Stomach smooth muscle (tissue), 2 donors: ENCODE measurements around the gene RFTN2.
"Not testable (repeated sequence)": the region's sequence is repeated elsewhere in the genome, so short reads cannot be mapped to it uniquely, and the experiment has no call there.

Experiments used
- H3K27ac ChIP-seq: one replicate; pipeline ENCODE4 v1.7.0; 2013; ENCODE audit warnings: mild to moderate bottlenecking, low read length, inconsistent platforms
- H3K27me3 ChIP-seq, 2 donors: one replicate each; pipeline ENCODE4 v1.7.0; 2013; ENCODE audit warnings: low read length in 2 of 2; ENCODE audit not compliant: insufficient read depth in 2 of 2, control insufficient read depth in 1 of 2
- H3K36me3 ChIP-seq, 2 donors: one replicate each; pipeline ENCODE4 v1.7.0; 2013; ENCODE audit warnings: low read length in 2 of 2; ENCODE audit not compliant: control insufficient read depth in 2 of 2, insufficient read depth in 2 of 2
- H3K4me1 ChIP-seq: one replicate; pipeline ENCODE4 v1.7.0; 2013; ENCODE audit warnings: low read length; ENCODE audit not compliant: control insufficient read depth, insufficient read depth
- H3K4me3 ChIP-seq, 2 donors: one replicate each; pipeline ENCODE4 v1.7.0; 2013; ENCODE audit warnings: low read length in 2 of 2
- H3K9ac ChIP-seq, 2 donors: one replicate each; pipeline ENCODE4 v1.7.0; 2013; ENCODE audit warnings: low read length in 2 of 2, mild to moderate bottlenecking in 1 of 2
- H3K9me3 ChIP-seq, 2 donors: one replicate each; pipeline ENCODE4 v1.7.0; 2013; ENCODE audit warnings: low read length in 2 of 2; ENCODE audit not compliant: control insufficient read depth in 2 of 2
- donor health status: healthy.
- donor health status: Pancreatic carcinoma.

Gene RFTN2

DNA sequence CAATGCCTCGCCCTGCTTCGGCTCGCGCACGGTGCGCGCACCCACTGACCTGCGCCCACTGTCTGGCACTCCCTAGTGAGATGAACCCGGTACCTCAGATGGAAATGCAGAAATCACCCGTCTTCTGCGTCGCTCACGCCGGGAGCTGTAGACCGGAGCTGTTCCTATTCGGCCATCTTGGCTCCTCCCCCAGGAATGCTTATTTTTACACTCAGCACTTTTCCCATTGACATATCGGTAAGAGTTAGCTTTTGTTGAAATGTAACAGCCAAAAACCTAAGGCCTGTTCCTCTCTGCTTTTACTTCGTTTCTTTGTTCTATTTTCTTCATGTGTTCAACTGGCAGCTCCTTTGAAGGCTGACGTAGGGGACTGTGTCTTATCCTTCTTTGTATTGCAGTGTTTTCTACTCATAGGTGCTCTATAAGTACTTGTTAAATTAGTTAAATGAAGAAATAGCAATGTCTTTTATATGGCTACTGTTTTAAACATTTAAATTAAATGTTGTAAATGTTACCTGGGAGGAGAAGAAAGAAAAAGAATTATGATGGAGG lies 34.7 kb downstream of the RFTN2 start:
- H3K4me3 ChIP-seq, H3K36me3 ChIP-seq, H3K9ac ChIP-seq, H3K27ac ChIP-seq, H3K4me1 ChIP-seq, H3K27me3 ChIP-seq, H3K9me3 ChIP-seq: not testable (repeated sequence)

GRCh38 chr2:197633109-197633657 lies 42.2 kb downstream of the RFTN2 start:
- H3K9ac ChIP-seq: no peak overlapping the region

DNA sequence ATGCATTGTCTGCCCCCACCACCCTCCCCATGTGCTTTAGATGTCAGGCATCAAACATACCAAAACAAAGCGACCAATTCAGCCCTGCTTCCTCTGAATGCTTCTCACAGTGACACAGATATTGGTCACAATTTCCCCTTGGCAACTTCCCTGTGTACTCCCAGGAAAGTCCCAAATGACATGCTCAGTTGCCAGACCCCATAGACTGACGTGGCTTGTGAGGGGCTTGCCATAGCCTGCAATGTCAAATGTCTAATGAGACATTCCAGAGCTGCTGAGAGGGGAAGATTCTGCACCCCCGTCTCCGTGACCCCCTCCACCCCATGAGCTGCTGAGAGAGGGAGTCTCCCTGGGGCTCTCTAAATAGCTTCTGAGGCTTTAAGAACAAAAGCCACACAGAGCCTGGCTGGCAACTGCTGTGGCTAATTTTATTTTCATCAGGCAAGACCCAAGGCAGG lies 47.3 kb downstream of the RFTN2 start:
- H3K36me3 ChIP-seq: no peaks in the 10 kb centered on the region
- no peaks in the 10 kb centered on the region for H3K27me3 ChIP-seq
- H3K4me1 ChIP-seq: no peaks in the 10 kb centered on the region
- no peak overlapping the region for H3K4me3 ChIP-seq
- no peak overlapping the region for H3K27ac ChIP-seq
- no peaks in the 10 kb centered on the region for H3K9me3 ChIP-seq
- H3K9ac ChIP-seq: no peak overlapping the region

More at GRCh38 chr2:197633109-197633657, 42.2 kb downstream of the RFTN2 start:
- Histone ChIP-seq H3K27ac (no peak overlapping the region), H3K27me3 (no peaks in the 10 kb centered on the region), H3K4me3 (no peak overlapping the region), H3K36me3 (no peaks in the 10 kb centered on the region), H3K4me1 (no peaks in the 10 kb centered on the region), H3K9me3 (no peaks in the 10 kb centered on the region)

GRCh38 chr2:197626965-197627625 lies 48.3 kb downstream of the RFTN2 start:
- Histone ChIP-seq H3K9me3 (no peaks in the 10 kb centered on the region), H3K27me3 (no peaks in the 10 kb centered on the region), H3K4me3 (no peak overlapping the region), H3K4me1 (no peaks in the 10 kb centered on the region), H3K36me3 (no peaks in the 10 kb centered on the region), H3K9ac (no peak overlapping the region), H3K27ac (no peak overlapping the region)

GRCh38 chr2:197620133-197620532 lies 55.3 kb downstream of the RFTN2 start:
- no peak overlapping the region for H3K27ac ChIP-seq
- H3K4me3 ChIP-seq: no peak overlapping the region
- H3K9me3 ChIP-seq: no peaks in the 10 kb centered on the region
- no peaks in the 10 kb centered on the region for H3K36me3 ChIP-seq
- H3K27me3 ChIP-seq: no peaks in the 10 kb centered on the region
- H3K4me1 ChIP-seq: no peaks in the 10 kb centered on the region
- H3K9ac ChIP-seq: no peak overlapping the region

GRCh38 chr2:197615016-197615652 lies 60.3 kb downstream of the RFTN2 start:
- Histone ChIP-seq H3K27me3 (no peaks in the 10 kb centered on the region), H3K36me3 (no peaks in the 10 kb centered on the region), H3K27ac (no peak overlapping the region), H3K4me3 (no peak overlapping the region), H3K4me1 (no peaks in the 10 kb centered on the region), H3K9ac (no peak overlapping the region), H3K9me3 (no peaks in the 10 kb centered on the region)

DNA sequence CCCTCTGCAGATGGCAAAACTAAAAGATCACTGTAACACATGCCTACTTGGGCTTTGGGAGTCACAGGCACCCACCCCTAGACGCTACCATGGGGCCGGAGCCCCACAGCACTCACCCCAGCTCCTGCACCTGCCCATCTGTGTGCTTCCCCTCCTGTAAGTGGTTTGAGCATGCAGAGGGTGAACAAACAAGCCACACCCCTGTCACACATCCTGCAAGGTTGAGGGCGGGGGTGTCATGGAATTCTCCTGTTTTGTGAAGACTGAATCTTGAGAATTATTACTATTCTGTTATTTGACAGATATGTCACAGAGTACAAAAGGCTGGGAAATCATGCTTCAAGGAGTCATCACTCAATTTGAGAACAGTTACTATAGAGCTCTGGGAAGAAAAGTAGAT lies 60.9 kb downstream of the RFTN2 start:
- Histone ChIP-seq H3K27me3 (no peaks in the 10 kb centered on the region), H3K9me3 (no peaks in the 10 kb centered on the region), H3K4me1 (no peaks in the 10 kb centered on the region), H3K27ac (no peak overlapping the region), H3K4me3 (no peak overlapping the region), H3K9ac (no peak overlapping the region), H3K36me3 (no peaks in the 10 kb centered on the region)

DNA sequence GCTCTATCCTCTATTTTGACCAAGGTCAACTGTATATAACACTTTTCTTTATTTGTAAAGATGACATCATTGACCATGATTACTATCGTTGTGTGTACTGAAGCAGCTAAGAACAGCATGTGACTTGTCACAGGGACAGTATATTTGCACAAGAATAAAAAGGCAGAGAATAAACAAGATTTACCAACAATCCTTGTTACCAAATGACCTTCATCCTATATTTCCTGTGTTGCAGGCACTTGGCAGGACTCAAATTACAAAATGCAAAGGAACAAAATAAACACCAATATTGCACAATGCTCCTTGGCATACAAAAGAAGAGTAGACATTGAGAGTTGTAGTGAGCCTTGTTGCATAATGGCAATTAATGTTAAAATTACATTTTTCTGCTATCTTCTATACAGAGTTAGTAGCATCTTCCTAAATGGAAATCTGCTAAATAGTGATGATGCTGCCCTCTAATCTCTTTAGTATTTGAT lies 61.8 kb downstream of the RFTN2 start:
- Histone ChIP-seq H3K27ac (no peak overlapping the region), H3K27me3 (no peaks in the 10 kb centered on the region), H3K9ac (no peak overlapping the region), H3K36me3 (no peaks in the 10 kb centered on the region), H3K9me3 (no peaks in the 10 kb centered on the region), H3K4me3 (no peak overlapping the region), H3K4me1 (no peaks in the 10 kb centered on the region)

DNA sequence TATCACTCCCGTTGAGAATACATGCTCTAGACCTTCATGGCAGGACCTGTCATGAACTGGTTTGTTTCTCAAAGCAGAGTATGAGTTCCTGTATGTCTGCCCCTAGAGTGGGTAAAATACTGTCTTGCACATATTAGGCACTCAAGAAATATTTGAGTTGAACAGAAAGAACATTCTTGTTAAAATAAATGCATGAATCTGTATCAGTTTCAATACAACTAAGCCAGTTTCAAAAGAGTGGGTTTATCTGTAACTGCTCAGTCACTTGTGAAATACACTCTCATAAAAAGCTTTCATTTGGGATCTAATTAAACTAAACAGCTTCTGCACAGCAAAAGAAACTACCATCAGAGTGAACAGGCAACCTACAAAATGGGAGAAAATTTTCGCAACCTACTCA lies 69.2 kb downstream of the RFTN2 start:
- Histone ChIP-seq H3K4me3 (no peak overlapping the region), H3K9me3 (no peaks in the 10 kb centered on the region), H3K9ac (no peak overlapping the region), H3K4me1 (no peaks in the 10 kb centered on the region), H3K27ac (no peak overlapping the region), H3K36me3 (no peaks in the 10 kb centered on the region), H3K27me3 (no peaks in the 10 kb centered on the region)

DNA sequence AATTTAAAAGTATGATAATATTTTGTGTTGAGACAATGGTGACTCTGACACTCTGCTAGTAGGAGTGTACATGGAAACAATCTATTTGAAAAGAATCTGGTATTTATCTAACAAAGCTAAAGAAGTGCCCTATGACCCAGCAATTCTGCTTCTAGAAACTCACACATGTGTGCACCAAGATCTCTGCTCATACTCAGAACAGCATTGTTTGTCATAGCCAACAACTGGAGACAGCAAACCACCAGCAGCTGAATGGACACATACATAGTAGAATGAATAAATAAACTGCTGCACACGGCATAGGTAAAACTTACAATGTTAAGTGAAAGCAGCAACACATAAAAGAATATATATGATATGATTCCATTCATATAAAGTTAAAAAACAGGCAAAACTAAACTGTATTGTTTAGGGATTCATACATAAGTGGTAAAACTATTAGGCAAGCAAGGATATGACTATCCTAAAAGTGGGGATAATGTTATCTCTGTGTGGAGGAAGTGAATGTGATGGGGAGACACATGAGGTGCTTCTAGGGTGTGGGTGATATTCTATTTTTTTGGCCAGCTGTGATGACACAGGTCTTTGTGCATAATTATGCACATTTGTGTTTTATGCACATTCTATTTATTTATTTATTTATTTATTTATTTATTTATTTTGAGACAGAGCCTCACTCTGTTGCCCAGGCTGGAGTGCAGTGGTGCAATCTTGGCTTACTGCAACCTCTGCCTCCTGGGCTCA lies 71.1 kb downstream of the RFTN2 start:
- Histone ChIP-seq H3K4me3 (no peak overlapping the region), H3K4me1 (no peaks in the 10 kb centered on the region), H3K9ac (no peak overlapping the region), H3K27me3 (no peaks in the 10 kb centered on the region), H3K27ac (no peak overlapping the region), H3K9me3 (no peaks in the 10 kb centered on the region), H3K36me3 (no peaks in the 10 kb centered on the region)
